ENCODE measurements around the gene TEX26. TPM values are rescaled to one million over a fixed set of nuclear protein-coding genes. Genes with fewer than 3 reads are reported as not detected.
"Not testable (repeated sequence)": the region's sequence is repeated elsewhere in the genome, so short reads cannot be mapped to it uniquely, and the experiment has no call there.

Gene TEX26
- total and polyA plus RNA-seq, 7 experiments from 2014 or later, result not detected

- Mint-ChIP-seq H3K4me1 (peaks cover 3 to 14% (median 8%) of the 10 kb centered on the region in 7 donors), H3K27me3 (peaks cover 37 to 48% (median 42%) of the 10 kb centered on the region in 5 donors)
- DNase-seq; H3K36me3 Mint-ChIP-seq; CTCF ChIA-PET; H3K27me3 ChIP-seq (ENCODE audit: control insufficient read depth in 2 of 2, insufficient read depth in 2 of 2, low read length in 2 of 2); H3K4me1 ChIP-seq (ENCODE audit: control insufficient read depth in 2 of 2, insufficient read depth in 2 of 2, low read length in 2 of 2); intact Hi-C loops (cut with micrococcal nuclease); H3K27ac Mint-ChIP-seq; H3K9me3 Mint-ChIP-seq; ATAC-seq; H3K4me3 ChIP-seq (ENCODE audit: low read length); H3K9me3 ChIP-seq (ENCODE audit: control insufficient read depth in 2 of 3, low read length in 3 of 3); H3K36me3 ChIP-seq (ENCODE audit: control insufficient read depth in 2 of 3, insufficient read depth in 3 of 3, low read length in 3 of 3); H3K4me3 Mint-ChIP-seq; POLR2A ChIA-PET; H3K27ac ChIP-seq (ENCODE audit: low read depth, low read length): not testable (repeated sequence)
Observed at GRCh38 chr13:30927188-30927587, 5.3 kb upstream of the TEX26 start.

- H3K36me3 Mint-ChIP-seq, result peaks cover 0 to 6% (median 0%) of the 10 kb centered on the region in 5 donors
- Histone ChIP-seq H3K4me1 (ENCODE audit: control insufficient read depth in 2 of 2, insufficient read depth in 2 of 2, low read length in 2 of 2) (no peaks in the 10 kb centered on the region), H3K27ac (ENCODE audit: low read depth, low read length) (no peak overlapping the region), H3K27me3 (ENCODE audit: control insufficient read depth in 2 of 2, insufficient read depth in 2 of 2, low read length in 2 of 2) (no peaks in the 10 kb centered on the region), H3K36me3 (ENCODE audit: control insufficient read depth in 2 of 3, insufficient read depth in 3 of 3, low read length in 3 of 3) (no peaks in the 10 kb centered on the region), H3K9me3 (ENCODE audit: control insufficient read depth in 2 of 3, low read length in 3 of 3) (no peaks in the 10 kb centered on the region), H3K4me3 (ENCODE audit: low read length) (no peak overlapping the region)
- no peak for ATAC-seq
- ChIA-PET CTCF (no interaction called here), POLR2A (no interaction called here)
- H3K27me3 Mint-ChIP-seq, result peaks cover 40 to 52% (median 45%) of the 10 kb centered on the region in 5 donors
- intact Hi-C loops (cut with micrococcal nuclease), result no loop called here
- H3K4me1 Mint-ChIP-seq, result peaks cover 3 to 14% (median 8%) of the 10 kb centered on the region in 7 donors
- no peak overlapping the region for H3K4me3 Mint-ChIP-seq
- no peak for DNase-seq
- H3K27ac Mint-ChIP-seq, result no peak overlapping the region
- peaks cover 0 to 4% (median 0%) of the 10 kb centered on the region in 11 donors for H3K9me3 Mint-ChIP-seq
Observed at GRCh38 chr13:30927595-30927994, 4.9 kb upstream of the TEX26 start.

- H3K27me3 Mint-ChIP-seq, result peaks cover 35 to 55% (median 50%) of the 10 kb centered on the region in 5 donors
- POLR2A ChIA-PET, result no interaction called here
- CTCF ChIA-PET, result no interaction called here
Observed at GRCh38 chr13:30928978-30929377, 3.5 kb upstream of the TEX26 start.

GRCh38 chr13:30933354-30933670 is 856 bp downstream of the TEX26 start:
- Mint-ChIP-seq H3K27me3 (peaks cover 39 to 76% (median 59%) of the 10 kb centered on the region in 5 donors), H3K4me1 (no peaks in the 10 kb centered on the region), H3K27ac (no peak overlapping the region), H3K4me3 (no peak overlapping the region), H3K36me3 (no peaks in the 10 kb centered on the region), H3K9me3 (peaks cover 0 to 17% (median 6%) of the 10 kb centered on the region in 11 donors)
- Histone ChIP-seq H3K27ac (ENCODE audit: low read depth, low read length) (no peak overlapping the region), H3K27me3 (ENCODE audit: control insufficient read depth in 2 of 2, insufficient read depth in 2 of 2, low read length in 2 of 2) (no peaks in the 10 kb centered on the region), H3K9me3 (ENCODE audit: control insufficient read depth in 2 of 3, low read length in 3 of 3) (peaks cover 0 to 1% (median 0%) of the 10 kb centered on the region in 3 experiments), H3K4me1 (ENCODE audit: control insufficient read depth in 2 of 2, insufficient read depth in 2 of 2, low read length in 2 of 2) (no peaks in the 10 kb centered on the region), H3K4me3 (ENCODE audit: low read length) (no peak overlapping the region), H3K36me3 (ENCODE audit: control insufficient read depth in 2 of 3, insufficient read depth in 3 of 3, low read length in 3 of 3) (no peaks in the 10 kb centered on the region)
- POLR2A ChIA-PET, result no interaction called here
- DNase-seq (no peak), ATAC-seq (no peak)
- CTCF ChIA-PET, result no interaction called here
- intact Hi-C loops (cut with micrococcal nuclease), result no loop called here

More at GRCh38 chr13:30928978-30929377, 3.5 kb upstream of the TEX26 start:
- Mint-ChIP-seq H3K27ac (no peak overlapping the region), H3K36me3 (no peaks in the 10 kb centered on the region), H3K9me3 (no peaks in the 10 kb centered on the region), H3K4me3 (no peak overlapping the region), H3K4me1 (peaks cover 0 to 14% (median 8%) of the 10 kb centered on the region in 7 donors)
- Histone ChIP-seq H3K36me3 (ENCODE audit: control insufficient read depth in 2 of 3, insufficient read depth in 3 of 3, low read length in 3 of 3) (no peaks in the 10 kb centered on the region), H3K9me3 (ENCODE audit: control insufficient read depth in 2 of 3, low read length in 3 of 3) (no peaks in the 10 kb centered on the region), H3K4me3 (ENCODE audit: low read length) (no peak overlapping the region), H3K27ac (ENCODE audit: low read depth, low read length) (no peak overlapping the region), H3K4me1 (ENCODE audit: control insufficient read depth in 2 of 2, insufficient read depth in 2 of 2, low read length in 2 of 2) (no peaks in the 10 kb centered on the region), H3K27me3 (ENCODE audit: control insufficient read depth in 2 of 2, insufficient read depth in 2 of 2, low read length in 2 of 2) (no peaks in the 10 kb centered on the region)
- ATAC-seq (no peak), DNase-seq (no peak)
- intact Hi-C loops (cut with micrococcal nuclease), result no loop called here

DNA sequence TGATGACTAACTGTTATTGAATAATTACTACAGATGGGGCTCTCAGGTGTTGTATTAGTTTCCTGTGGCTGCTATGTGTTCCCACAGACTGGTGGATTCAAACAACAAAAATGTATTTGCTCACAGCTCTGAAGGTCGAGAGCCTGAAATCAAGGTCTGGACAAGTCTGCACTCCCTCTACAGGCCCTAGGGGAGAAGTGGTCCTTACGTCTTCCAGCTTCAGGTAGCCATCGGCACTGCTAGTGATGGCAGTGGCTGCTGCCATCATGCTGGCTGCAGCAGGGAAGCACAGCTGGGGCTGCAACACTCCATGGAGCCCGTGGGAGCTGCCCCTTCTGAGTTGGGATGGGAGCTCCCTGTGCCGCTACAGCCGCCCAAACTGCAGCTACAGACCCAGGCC is 1.9 kb downstream of the TEX26 start:
- Mint-ChIP-seq H3K27me3 (peaks cover 35 to 67% (median 50%) of the 10 kb centered on the region in 5 donors), H3K36me3 (no peaks in the 10 kb centered on the region), H3K4me3 (no peak overlapping the region), H3K4me1 (no peaks in the 10 kb centered on the region), H3K27ac (no peak overlapping the region), H3K9me3 (peaks cover 0 to 18% (median 6%) of the 10 kb centered on the region in 11 donors)
- ChIA-PET POLR2A (no interaction called here), CTCF (no interaction called here)
- Histone ChIP-seq H3K27me3 (ENCODE audit: control insufficient read depth in 2 of 2, insufficient read depth in 2 of 2, low read length in 2 of 2) (no peaks in the 10 kb centered on the region), H3K27ac (ENCODE audit: low read depth, low read length) (no peak overlapping the region), H3K36me3 (ENCODE audit: control insufficient read depth in 2 of 3, insufficient read depth in 3 of 3, low read length in 3 of 3) (no peaks in the 10 kb centered on the region), H3K4me1 (ENCODE audit: control insufficient read depth in 2 of 2, insufficient read depth in 2 of 2, low read length in 2 of 2) (no peaks in the 10 kb centered on the region), H3K9me3 (ENCODE audit: control insufficient read depth in 2 of 3, low read length in 3 of 3) (peaks cover 0 to 4% (median 0%) of the 10 kb centered on the region in 3 experiments), H3K4me3 (ENCODE audit: low read length) (no peak overlapping the region)
- DNase-seq, result no peak
- no peak for ATAC-seq
- intact Hi-C loops (cut with micrococcal nuclease), result no loop called here

DNA sequence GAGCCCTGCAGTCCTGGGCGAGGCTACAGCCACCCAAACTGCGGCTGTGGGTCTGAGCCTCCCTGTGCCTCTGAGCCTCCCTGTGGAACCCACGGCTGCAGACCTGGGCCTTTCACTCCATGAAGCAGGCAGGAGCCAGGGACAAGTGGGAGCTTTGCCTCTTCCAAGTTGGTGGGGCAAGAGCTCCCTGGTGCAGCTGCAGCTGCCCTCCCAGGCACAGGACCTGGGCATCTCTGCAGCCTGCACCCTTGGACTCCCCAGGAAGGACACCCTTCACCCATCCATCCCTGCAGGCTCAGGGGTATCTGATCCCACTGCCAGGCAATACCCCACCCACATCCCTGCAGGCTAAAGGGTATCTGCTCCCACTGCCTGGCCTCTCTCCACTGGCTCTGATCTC is 2.3 kb downstream of the TEX26 start:
- H3K4me3 ChIP-seq (ENCODE audit: low read length), result no peak overlapping the region
- H3K4me1 ChIP-seq (ENCODE audit: control insufficient read depth in 2 of 2, insufficient read depth in 2 of 2, low read length in 2 of 2), result no peaks in the 10 kb centered on the region
- DNase-seq (no peak), ATAC-seq (no peak)
- Mint-ChIP-seq H3K36me3 (no peaks in the 10 kb centered on the region), H3K4me1 (no peaks in the 10 kb centered on the region), H3K4me3 (no peak overlapping the region), H3K9me3 (peaks cover 0 to 18% (median 6%) of the 10 kb centered on the region in 11 donors), H3K27me3 (peaks cover 31 to 63% (median 46%) of the 10 kb centered on the region in 5 donors), H3K27ac (no peak overlapping the region)
- ChIA-PET CTCF (no interaction called here), POLR2A (no interaction called here)
- no peaks in the 10 kb centered on the region for H3K36me3 ChIP-seq (ENCODE audit: control insufficient read depth in 2 of 3, insufficient read depth in 3 of 3, low read length in 3 of 3)
- intact Hi-C loops (cut with micrococcal nuclease), result no loop called here
- no peaks in the 10 kb centered on the region for H3K27me3 ChIP-seq (ENCODE audit: control insufficient read depth in 2 of 2, insufficient read depth in 2 of 2, low read length in 2 of 2)
- H3K9me3 ChIP-seq (ENCODE audit: control insufficient read depth in 2 of 3, low read length in 3 of 3), result peaks cover 0 to 4% (median 0%) of the 10 kb centered on the region in 3 experiments
- no peak overlapping the region for H3K27ac ChIP-seq (ENCODE audit: low read depth, low read length)

DNA sequence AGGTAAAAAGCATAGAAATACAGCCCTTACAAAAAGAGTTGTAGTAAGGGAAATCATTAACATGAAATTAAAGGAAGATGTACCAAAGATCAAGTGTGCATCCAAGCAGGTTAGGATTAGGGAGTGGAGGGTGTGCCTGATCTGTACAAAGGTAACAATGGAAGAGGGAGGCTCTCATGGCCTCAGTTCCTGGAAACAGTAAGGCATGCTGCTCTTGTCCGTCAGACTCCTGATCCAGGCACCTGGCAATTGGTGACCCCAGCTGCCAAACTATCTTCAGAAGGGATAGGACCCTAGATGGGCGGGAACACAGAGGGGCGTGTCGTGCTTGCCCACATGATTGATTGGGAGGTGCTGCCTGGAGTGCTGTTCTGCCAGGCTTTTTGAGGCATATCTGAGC is 4.5 kb downstream of the TEX26 start:
- no peaks in the 10 kb centered on the region for H3K27me3 ChIP-seq (ENCODE audit: control insufficient read depth in 2 of 2, insufficient read depth in 2 of 2, low read length in 2 of 2)
- ChIA-PET POLR2A (no interaction called here), CTCF (no interaction called here)
- no peak overlapping the region for H3K27ac ChIP-seq (ENCODE audit: low read depth, low read length)
- DNase-seq (no peak), ATAC-seq (no peak)
- Mint-ChIP-seq H3K9me3 (peaks cover 0 to 18% (median 6%) of the 10 kb centered on the region in 11 donors), H3K27me3 (peaks cover 15 to 45% (median 29%) of the 10 kb centered on the region in 5 donors), H3K36me3 (no peaks in the 10 kb centered on the region), H3K4me1 (no peaks in the 10 kb centered on the region), H3K27ac (no peak overlapping the region), H3K4me3 (no peak overlapping the region)
- intact Hi-C loops (cut with micrococcal nuclease), result no loop called here
- no peak overlapping the region for H3K4me3 ChIP-seq (ENCODE audit: low read length)
- no peaks in the 10 kb centered on the region for H3K4me1 ChIP-seq (ENCODE audit: control insufficient read depth in 2 of 2, insufficient read depth in 2 of 2, low read length in 2 of 2)
- H3K36me3 ChIP-seq (ENCODE audit: control insufficient read depth in 2 of 3, insufficient read depth in 3 of 3, low read length in 3 of 3), result no peaks in the 10 kb centered on the region
- H3K9me3 ChIP-seq (ENCODE audit: control insufficient read depth in 2 of 3, low read length in 3 of 3), result peaks cover 0 to 4% (median 0%) of the 10 kb centered on the region in 3 experiments
